GM13976 (cell line): ENCODE measurements around the gene CYP4X1.
"Not testable (repeated sequence)": the region's sequence is repeated elsewhere in the genome, so short reads cannot be mapped to it uniquely, and the experiment has no call there.

Source experiments
- DNase-seq: peaks from one replicate; pipeline ENCODE4 v3.0.0; 2012; ENCODE audit warnings: low spot score
- in situ Hi-C: fragments of 300-500 bp; cut with MboI; formaldehyde crosslinking; loops from one replicate; pipeline ENCODE4 v1.12.0; 2022; ENCODE audit warnings: low sequenced_read_pairs, mixed read lengths, inconsistent platforms; ENCODE audit not compliant: unreplicated experiment
- TF ChIP-seq, protein P1 (sequence below): IDR thresholded peaks from 2 replicates; pipeline ENCODE4 v1.5.1; 2012; ENCODE audit warnings: borderline replicate concordance, mild to moderate bottlenecking; ENCODE audit not compliant: insufficient read depth; ENCODE audit errors: extremely low read depth, missing control alignments, control extremely low read depth

Gene CYP4X1, protein sequence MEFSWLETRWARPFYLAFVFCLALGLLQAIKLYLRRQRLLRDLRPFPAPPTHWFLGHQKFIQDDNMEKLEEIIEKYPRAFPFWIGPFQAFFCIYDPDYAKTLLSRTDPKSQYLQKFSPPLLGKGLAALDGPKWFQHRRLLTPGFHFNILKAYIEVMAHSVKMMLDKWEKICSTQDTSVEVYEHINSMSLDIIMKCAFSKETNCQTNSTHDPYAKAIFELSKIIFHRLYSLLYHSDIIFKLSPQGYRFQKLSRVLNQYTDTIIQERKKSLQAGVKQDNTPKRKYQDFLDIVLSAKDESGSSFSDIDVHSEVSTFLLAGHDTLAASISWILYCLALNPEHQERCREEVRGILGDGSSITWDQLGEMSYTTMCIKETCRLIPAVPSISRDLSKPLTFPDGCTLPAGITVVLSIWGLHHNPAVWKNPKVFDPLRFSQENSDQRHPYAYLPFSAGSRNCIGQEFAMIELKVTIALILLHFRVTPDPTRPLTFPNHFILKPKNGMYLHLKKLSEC

DNA sequence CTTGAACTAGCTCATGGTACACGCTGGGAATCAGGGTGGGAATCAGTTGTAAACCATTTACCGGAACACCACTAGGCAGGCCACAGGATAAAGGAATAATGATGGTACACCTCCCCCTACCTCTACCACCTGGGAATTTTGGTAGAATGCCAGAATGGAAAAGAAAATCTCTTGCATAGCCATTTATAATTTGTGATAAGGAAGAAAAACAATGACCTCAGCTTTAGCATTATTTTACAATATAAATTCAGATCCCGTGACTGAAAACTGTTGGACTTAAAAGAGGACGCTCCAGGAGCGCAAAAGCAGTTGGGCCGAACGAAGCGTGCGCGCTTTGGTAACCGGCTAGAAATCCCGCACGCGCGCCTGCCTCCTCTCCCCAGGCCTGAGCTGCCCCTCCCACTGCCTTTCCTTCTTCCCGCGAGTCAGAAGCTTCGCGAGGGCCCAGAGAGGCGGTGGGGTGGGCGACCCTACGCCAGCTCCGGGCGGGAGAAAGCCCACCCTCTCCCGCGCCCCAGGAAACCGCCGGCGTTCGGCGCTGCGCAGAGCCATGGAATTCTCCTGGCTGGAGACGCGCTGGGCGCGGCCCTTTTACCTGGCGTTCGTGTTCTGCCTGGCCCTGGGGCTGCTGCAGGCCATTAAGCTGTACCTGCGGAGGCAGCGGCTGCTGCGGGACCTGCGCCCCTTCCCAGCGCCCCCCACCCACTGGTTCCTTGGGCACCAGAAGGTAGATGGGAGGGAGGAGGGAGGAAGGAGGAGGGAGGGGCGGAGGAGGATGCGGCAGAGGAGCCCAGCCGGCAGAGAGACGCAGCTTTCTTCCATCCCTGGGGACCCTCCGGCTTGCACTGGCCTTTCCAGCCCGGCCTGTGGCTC is at the start of gene CYP4X1:
TSS of gene CYP4X1 (plus strand) at position 402 of the 873 bp plus-strand sequence. CDS start at position 551, 149 bp downstream.
- in situ Hi-C loops = no loop called here
- DNase-seq = no peak
- TF ChIP-seq, protein P1, sequence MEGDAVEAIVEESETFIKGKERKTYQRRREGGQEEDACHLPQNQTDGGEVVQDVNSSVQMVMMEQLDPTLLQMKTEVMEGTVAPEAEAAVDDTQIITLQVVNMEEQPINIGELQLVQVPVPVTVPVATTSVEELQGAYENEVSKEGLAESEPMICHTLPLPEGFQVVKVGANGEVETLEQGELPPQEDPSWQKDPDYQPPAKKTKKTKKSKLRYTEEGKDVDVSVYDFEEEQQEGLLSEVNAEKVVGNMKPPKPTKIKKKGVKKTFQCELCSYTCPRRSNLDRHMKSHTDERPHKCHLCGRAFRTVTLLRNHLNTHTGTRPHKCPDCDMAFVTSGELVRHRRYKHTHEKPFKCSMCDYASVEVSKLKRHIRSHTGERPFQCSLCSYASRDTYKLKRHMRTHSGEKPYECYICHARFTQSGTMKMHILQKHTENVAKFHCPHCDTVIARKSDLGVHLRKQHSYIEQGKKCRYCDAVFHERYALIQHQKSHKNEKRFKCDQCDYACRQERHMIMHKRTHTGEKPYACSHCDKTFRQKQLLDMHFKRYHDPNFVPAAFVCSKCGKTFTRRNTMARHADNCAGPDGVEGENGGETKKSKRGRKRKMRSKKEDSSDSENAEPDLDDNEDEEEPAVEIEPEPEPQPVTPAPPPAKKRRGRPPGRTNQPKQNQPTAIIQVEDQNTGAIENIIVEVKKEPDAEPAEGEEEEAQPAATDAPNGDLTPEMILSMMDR = no peak

DNA sequence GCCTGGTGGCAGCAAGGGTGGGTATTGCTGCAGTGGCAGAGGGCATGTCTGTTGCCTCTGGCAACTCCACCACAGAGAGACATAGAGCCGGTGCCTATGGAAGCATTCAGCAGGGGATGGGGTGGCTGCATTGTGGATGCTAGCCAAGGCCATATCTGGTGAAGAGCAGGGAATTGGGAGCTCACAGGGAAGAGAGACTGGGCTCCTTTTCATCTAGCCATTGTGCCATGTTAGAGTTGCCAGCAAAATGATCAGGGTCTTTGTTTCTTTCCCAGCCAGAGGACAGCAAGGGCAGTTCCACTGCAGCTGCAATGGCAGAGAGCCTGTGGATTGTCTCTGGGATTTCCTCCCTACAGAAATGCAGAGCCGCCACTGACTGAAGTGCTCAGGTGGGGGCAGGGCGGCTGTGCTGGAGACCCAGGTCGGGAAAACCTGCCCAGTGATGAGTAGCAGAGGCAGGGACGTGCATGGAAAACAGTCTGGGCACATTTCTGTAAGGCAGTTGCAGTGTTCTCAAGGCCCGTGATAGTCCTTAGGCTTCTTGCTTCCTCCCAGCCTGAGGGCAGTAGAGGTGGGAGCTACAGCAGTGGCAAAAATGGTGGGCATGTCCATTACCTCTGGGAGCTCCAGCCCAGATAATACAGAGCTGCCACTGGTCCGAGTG is 40.2 kb upstream of the CYP4X1 start:
- DNase-seq = no peak

DNA sequence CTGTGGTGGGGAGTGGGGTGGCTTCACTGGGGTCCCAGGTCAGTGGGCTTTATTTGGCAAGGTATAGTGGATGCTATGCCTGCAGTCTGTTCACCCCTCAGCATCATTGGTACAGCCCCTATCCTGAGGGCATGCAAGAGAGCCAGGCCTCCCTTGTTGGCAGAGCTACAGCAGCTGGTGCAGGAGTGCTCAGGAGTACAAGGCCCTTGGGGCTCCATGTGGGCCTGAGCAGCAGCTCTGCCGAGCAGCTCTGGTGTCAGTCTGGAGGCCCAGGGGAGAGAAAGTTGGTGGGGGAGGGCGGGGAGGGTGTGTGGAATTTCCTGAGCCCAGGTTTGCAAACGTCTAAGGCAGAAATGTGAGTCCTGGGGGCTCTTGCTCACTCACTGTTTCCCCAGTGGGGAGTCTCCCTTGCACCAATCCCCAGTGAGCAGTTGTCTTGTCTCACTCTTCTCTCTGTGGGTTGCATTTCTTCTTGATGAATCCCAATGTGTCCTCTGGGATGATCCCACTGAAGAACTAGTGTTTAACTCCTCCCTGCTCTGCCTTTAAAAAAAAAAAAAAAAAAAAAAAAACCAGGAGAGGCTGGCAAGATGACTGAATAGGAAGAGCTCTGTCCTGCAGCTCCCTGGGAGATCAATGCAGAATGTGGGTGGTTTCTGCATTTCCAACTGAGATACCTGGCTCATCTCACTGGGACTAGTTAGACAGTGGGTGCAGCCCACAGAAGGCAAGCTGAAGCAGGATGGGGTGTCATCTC is 39.5 kb upstream of the CYP4X1 start:
- TF ChIP-seq, protein P1 = no peak
- no peak for DNase-seq
- in situ Hi-C loops = no loop called here

More for the DNA sequence above, 40.2 kb upstream of the CYP4X1 start:
- in situ Hi-C loops = no loop called here
- TF ChIP-seq, protein P1 = no peak

DNA sequence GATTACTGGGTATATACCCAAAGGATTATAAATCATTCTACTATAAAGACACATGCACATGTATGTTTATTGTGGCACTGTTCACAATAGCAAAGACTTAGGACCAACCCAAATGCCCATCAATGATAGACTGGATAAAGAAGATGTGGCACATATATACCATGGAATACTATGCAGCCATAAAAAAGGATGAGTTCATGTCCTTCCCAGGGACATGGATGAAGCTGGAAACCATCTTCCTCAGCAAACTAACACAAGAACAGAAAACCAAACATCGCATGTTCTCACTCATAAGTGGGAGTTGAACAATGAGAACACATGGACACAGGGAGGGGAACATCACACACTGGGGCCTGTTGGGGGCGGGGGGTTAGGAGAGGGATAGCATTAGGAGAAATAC is 32.9 kb upstream of the CYP4X1 start:
- in situ Hi-C loops, DNase-seq: not testable (repeated sequence)

DNA sequence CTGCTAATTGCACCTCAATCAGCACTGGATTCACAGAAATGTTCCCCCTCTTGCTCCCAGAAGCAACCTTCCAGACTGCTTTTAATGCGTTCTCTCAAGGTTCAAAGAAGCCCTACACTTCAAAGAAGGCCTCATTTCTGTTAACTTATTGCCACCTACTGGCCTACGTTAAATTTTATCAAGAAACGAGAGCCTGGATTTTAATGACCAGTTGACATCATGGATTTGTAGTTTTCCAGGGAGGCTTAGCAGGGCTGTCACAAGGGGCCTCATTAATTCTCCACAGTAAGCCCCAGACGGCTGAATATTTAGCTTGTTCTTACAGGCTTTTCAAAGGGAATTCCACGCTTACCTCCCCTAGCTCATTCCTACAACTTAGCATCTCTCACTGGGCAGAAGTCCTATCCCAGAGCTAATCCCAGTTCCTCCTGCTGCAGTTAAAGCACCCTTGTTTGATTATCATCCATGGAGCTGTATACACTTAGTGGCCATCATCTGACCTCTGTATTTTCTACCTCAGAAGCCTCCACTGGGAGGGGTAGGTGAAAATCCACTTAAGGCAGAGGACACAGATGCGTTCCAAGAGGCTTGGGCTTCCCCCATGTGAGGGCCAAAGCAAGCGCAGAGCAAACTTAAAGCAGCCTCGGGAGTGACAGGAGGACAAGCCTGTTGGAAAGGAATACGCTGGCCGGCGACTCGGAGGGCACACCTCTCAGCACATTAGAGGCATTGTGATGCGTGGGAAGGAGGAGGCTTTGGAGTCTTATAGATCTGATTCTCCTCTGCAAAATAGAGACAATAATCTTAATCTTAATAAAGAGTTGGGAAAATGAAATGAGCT is 32.2 kb upstream of the CYP4X1 start:
- in situ Hi-C loops = no loop called here
- DNase-seq = no peak
- TF ChIP-seq, protein P1 = peak; percentile 9

DNA sequence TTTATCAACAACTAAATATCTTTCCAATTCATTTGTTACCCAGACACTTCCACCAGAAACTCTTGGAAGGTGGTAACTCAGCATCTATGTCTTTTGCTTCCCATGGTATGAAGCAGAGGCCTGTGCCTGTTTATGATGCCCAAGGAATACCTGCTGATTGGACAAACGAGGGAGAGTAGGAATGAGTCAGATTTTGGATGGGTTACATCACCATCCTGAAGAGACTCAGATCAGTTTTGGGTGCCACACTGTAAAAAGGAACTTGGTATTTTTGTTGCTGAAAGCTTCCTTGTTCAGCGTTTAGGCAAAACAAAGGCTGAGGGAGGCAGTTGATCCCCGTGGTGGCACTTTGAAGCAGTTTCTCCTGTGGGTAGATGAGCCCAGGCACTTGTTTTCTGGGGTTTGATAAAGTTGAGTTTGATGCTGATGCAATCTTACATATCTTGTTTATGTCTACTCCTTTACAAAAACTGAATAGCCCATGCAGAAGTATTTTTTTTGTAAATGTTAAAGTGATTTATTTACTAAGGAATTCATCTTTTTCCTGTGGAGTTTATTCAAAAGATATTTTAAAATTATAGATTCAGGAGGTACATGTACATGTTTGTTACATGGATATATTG is 26.7 kb upstream of the CYP4X1 start:
- TF ChIP-seq, protein P1 = no peak
- DNase-seq = no peak
- in situ Hi-C loops = no loop called here
